PC-3 (cell line): ENCODE results near the gene TMEM250.

ENCODE experiments used
- EZH2 ChIP-seq: fragments of 300-600 bp; sonication (generic); IDR thresholded peaks from one replicate; pipeline ENCODE4 v1.6.1; 2017; ENCODE audit warnings: antibody characterized with exemption, mild to moderate bottlenecking, low read length; ENCODE audit not compliant: unreplicated experiment
- EZH2phosphoT487 ChIP-seq: fragments of 300-600 bp; sonication (generic); IDR thresholded peaks from 2 replicates; pipeline ENCODE4 v1.6.1; 2018; ENCODE audit warnings: mild to moderate bottlenecking, antibody characterized with exemption, low read length, borderline replicate concordance
- TF ChIP-seq, protein P1 (sequence below): fragments of 300-600 bp; sonication (generic); conservative IDR thresholded peaks from 2 replicates; pipeline ENCODE4 v1.5.1; 2017; ENCODE audit warnings: antibody characterized with exemption, low read depth, mild to moderate bottlenecking, low read length

DNA sequence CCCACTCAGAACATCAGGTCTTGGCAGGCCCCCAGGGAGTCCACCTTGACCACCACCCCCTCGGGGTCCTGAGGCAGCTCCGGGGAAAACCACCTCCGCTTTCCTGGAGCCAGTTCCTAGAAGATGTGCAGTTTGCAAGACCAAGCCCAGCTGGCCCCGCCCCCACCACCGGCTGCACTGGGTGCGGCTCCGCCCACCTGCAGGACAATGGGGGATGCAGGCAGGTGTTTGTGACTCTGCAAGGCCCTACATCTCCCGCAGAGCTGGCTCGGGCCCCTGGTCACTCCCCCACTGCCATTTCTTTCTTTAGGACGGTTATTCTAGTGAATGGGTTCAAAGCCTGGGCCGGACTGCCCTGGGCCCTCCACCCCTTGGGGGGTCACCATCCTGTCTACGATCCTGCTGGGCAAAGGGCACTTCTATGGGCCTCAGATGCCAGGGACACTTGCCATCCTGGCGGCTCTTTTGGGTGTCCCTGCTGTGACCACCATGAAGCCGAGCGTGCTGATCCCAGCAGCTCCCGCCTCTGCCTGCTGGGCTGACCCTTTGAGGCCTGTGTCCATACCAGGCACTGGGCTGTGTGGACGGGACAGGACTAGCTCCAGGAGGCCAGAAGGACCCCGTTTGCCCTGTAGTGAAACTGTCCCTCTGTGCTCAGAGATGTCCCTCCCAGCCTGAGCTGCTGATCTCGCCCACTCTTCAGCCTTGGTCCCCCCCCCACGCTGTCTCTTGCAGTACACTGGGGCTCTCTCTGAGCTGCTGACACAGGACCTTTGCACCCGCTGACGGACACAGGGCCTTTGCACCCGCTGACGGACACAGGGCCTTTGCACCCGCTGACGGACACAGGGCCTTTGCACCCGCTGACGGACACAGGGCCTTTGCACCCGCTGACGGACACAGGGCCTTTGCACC, 17.7 kb downstream of the TMEM250 start:
- TF ChIP-seq, protein P1, sequence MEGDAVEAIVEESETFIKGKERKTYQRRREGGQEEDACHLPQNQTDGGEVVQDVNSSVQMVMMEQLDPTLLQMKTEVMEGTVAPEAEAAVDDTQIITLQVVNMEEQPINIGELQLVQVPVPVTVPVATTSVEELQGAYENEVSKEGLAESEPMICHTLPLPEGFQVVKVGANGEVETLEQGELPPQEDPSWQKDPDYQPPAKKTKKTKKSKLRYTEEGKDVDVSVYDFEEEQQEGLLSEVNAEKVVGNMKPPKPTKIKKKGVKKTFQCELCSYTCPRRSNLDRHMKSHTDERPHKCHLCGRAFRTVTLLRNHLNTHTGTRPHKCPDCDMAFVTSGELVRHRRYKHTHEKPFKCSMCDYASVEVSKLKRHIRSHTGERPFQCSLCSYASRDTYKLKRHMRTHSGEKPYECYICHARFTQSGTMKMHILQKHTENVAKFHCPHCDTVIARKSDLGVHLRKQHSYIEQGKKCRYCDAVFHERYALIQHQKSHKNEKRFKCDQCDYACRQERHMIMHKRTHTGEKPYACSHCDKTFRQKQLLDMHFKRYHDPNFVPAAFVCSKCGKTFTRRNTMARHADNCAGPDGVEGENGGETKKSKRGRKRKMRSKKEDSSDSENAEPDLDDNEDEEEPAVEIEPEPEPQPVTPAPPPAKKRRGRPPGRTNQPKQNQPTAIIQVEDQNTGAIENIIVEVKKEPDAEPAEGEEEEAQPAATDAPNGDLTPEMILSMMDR: no peak
- TF ChIP-seq EZH2 (no peak), EZH2phosphoT487 (no peak)
